ENCODE measurements around the gene CUL5. TPM values are rescaled to one million over a fixed set of nuclear protein-coding genes. Genes with fewer than 3 reads are reported as not detected.

Gene CUL5
- 34.3 TPM for total RNA-seq

DNA sequence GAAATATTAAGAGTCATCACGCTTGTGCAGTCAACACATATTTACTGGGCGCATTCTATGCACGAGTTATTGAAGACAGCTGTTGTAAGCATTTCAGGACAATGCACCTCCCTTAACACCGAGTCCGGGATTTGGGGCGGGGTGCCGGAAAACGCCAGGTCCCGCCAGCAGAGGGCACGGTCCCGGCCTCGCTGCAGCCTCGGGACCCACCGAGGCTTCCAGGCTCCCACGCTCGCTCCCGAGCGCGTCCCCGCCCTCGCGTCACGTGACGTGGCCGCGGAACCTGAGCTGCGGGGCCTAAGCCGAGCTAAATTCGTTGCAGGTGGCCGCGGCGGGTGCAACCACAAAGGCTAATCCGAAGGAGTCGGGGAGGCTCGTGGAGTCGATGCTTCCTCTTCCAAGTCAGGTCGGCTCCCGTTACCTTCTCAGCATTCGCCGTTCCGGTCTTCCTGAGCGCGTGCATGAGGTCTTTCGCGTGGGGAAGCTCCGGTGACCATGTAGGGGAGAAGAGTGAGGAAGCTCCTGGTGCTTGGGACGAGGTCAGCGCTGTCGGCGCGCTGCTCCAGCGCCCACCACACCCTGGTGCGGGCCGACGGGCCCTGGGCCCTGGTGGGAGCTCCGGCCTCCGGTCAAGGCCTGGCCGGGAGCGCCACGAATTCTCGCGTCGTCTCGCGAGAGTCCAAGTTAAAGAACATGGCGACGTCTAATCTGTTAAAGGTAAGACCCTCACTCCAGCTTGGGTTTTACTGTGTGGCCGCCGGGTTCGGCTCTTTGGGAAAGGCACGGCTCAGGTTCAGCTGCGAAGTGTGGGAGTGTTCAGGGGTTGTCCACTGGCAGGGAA lies at the start of gene CUL5:
CUL5 (plus strand) TSS at position 243 of the 841 bp plus-strand sequence; CDS start at position 694, 451 bp downstream.
- peak; percentile 93 for DNase-seq (ENCODE audit: low spot score)

DNA sequence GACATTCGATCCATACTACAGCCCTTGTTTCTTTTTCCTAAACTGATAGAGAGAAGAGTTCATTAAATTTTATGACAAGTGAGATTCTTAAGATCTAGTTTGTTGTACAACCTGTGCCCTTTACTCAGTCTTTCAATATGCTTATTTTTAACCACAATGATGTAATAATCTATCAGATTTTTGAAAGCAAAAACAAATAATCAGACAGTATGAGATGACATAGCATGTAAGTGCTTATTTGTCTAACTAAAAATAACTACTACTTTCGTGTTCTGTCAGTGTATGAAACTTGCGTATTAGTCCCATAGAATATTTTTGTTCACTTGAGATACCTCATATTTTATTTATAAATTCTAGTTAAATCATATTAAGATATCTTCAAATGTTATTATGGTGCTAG lies 47.2 kb upstream of the CUL5 start:
- no peak for DNase-seq (ENCODE audit: low spot score)

DNA sequence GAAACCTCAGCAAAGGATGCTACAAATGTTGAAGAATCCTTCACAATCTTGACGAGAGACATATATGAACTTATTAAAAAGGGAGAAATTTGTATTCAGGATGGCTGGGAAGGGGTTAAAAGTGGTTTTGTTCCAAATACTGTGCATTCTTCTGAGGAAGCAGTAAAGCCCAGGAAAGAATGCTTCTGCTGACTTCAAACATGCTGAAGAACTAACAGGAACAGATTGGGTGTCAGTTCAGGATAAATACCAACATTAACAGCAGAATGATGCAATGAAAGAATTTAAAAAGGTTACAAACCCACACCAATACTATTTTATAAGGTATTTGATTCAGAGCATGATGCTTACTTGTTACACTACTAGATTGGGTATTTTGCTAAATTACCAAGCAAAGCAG lies 46.5 kb upstream of the CUL5 start:
- no peak for DNase-seq (ENCODE audit: low spot score)

DNA sequence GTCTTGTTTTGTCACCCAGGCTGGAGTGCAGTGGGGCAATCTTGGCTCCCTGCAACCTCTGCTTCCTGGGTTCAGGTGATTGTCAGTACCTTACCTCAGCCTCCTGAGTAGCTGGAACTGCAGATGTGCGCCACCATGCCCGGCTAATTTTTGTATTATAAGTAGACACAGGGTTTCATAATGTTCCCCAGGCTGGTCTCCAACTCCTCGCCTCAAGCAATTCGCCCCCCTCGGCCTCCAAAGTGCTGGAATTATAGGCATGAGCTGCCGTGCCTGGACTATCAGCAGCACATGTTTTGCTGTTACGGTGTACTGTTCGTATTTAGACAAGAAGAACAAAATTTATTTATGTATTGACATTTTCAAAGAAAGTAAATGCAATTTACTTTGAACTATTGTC lies 45.6 kb upstream of the CUL5 start:
- no peak for DNase-seq (ENCODE audit: low spot score)

DNA sequence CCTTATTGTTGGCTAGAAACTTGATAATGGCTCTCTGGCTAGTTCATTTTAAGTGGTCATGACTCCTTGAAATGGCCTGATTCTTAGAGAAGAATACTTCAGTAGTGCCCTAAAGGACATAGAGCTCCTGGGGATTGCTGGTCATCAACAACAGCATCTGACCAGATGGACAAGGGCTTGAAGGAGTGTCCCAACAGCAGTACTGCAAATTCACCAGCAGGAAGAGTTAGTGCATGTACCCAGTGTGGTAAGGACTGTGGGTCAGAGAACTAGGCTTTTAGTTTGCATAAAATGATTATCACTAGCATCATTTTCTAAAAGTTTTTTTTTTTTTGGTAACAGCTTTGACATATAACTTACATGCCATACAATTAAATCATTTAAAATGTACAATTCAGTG lies 39.5 kb upstream of the CUL5 start:
- DNase-seq (ENCODE audit: low spot score), result no peak

DNA sequence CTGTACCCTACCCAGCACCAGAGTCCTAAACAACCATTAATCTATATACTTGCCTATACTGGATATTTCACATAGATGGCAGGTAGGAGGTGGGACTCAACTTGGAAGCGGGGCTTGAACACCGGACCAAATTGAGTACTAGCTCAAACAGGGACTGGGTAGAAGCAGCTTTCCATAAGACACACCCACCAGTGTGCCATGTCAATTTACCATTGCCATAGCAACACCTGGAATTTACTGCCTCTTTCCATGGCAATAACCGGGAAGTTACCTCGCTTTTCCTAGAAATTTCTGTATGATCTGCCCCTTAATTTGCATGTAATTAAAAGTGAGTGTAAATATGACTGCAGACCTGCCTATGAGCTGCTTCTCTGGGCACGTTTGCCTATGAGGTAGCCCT lies 38.6 kb upstream of the CUL5 start:
- no peak for DNase-seq (ENCODE audit: low spot score)

DNA sequence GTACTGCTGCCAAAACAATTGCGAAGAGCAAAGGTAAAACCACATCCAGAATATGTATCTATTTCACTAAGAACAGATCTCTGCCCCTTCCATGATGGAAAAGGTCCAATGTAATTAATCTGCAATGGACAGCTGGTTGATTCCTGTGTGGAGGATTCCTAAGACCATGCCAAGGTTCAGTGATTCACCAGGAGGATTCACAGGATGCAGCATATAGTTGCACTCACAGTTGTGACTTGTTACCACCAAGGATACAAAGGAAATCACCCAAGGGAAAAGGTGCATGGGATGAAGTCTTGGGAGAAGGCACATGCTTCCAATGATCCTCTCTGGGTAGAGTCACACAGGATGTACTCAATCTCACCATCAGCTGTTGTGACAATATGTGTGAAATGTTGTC lies 35.1 kb upstream of the CUL5 start:
- no peak for DNase-seq (ENCODE audit: low spot score)

DNA sequence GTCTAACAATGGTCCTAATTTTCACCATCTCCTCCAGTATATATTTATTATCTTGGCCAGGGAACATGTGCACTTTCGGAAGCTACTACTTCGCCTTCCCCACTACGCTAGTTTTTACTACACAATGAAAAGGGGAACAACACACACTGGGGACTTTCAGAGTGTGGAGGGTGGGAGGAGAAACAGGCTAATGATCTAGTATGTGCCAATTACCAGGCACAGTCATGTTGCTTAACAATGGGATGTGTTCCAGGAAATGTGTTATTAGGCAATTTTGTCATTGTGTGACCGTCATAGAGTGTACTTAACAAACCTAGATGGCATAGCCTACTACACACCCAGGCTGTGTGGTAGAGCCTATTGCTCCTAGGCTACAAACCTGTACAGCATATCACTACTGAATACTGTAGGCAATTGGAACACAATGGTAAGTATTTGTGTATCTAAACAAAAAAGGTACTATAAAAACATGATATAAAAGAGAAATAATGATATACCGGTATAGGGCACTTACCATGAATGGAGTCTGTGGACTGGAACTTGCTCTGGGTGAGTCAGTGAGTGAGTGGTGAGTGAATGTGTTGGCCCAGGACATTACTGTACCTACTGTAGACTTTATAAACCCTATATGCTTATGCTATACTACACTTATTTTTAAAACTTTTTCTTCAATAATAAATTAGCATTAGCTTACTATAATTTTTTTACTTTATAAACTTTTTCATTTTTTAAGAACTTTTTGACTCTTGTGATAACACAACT lies 20.1 kb upstream of the CUL5 start:
- no peak for DNase-seq (ENCODE audit: low spot score)

DNA sequence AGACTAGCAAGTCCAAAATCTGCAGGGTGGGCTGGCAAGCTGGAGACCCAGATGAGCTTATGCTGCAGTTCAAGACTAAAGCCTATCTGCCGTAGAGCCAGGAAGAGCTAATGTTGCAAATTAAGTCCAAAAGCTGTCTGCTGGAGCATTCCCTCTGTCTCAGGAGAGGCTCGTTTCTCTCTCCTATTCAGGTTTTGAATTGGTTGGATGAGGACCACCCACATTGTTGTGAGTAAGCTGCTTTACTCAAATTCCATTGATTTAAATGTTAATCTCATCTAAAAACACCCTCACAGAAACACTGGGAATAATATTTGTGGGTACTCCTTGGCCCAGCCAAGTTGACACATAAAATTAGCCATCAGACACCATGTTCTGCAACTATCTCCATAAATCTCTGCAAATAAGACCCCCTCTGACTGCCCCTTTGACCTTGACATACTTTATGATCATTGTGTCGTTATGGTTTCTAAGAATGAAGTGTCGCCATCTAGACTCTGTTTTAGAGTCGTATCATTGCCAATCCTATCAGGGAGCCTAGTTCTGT lies 16.8 kb upstream of the CUL5 start:
- no peak for DNase-seq (ENCODE audit: low spot score)

DNA sequence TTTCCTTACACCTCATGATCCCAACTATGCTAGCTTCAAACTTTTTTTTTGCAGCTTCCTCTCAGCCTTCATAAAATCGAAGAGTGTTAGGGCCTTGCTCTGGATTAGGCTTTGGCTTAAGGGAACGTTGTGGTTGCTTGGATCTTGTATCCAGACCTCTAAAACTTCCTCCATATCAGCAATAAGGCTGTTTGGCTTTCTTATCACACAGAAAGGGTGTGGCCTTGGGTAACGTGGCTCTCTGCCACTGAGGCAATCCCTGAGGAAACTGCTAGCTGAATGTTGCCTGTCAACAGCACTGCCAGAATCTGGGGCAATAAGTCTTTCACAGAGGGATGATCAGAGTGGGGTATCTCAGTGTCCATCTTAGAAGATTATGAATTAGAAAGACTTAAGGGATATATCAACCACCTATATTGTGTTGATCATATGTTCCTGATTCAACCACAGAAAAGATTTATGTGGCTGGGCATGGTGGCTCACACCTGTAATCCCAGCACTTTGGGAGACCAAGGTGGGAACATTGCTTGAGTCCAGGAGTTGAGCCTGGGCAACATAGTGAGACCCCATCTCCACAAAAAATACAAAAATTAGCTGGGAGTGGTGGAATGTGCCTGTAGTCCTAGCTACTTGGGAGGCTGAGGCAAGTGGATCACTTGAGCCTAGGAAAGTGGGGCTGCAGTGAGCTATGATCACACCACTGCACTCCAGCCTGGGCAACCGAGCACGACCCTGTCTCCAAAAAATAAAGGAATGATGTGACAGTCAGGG lies 12.5 kb upstream of the CUL5 start:
- DNase-seq (ENCODE audit: low spot score), result no peak

DNA sequence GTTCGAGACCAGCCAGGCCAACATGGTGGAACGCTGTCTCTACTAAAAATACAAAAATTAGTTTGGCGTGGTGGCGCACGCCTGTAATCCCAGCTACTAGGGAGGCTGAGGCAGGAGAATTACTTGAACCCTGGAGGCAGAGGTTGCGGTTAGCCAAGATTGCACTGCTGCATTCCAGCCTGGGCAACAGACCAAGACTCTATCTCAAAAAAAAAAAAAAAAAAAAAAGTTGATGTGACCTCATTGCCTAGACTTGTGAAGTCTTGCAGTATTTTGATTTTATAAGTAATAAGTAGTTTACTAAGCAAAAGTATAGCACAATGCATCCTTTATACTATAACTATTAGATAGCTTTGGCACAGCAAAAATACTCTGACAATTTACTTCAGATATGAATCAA lies 9.9 kb upstream of the CUL5 start:
- no peak for DNase-seq (ENCODE audit: low spot score)

DNA sequence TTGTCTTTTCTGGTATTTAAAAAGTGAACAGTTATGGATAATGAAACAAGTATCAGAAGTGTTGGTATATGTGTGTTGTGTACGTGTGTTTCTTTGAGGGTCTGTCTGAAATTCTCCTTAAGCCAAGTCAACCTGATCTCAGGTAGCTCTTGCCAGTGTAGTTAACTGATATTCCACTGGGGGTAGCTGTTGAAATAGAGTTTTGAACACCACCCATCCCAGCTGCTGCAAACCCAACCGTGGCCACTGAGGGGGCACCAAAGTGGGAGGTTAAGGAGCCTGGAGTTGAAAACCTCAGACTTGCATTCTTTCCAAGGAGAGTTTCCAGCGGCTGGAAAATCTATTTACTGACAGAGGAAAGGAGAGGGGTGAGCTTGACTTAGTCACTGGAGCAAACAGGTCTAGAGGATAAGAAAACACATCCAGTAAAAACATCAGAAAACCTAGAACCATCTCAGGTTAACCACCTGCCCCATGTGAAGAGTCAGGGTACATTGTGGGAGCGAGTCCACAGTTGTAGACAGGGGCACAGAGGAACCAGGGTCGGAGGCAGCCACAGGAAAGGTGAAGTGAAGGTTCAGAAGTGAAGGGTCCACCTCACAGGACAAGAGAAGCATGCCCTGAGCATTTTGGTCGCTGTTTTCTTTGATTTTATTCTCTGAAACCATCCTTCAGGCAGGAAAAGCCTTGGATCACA lies 8.8 kb upstream of the CUL5 start:
- DNase-seq (ENCODE audit: low spot score), result no peak

DNA sequence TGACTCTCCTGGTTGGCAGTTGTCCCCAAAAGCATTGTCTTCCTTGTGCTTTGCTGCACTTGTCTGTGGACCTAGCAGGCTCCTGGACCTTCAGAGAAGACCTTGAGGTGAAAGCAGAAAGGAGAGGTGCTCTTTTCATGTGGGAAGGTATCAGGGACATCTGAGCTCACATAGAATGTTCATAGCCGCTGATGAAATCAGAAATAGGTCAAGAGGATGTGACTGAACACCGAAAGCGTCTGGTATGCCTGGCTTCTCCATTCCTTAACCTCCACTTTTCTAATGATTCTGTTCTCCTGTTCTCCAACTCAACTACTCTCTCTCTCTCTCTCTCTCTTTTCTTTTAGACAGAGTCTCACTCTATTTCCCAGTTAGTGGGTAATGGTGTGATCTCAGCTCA lies 6.2 kb upstream of the CUL5 start:
- DNase-seq (ENCODE audit: low spot score), result no peak

DNA sequence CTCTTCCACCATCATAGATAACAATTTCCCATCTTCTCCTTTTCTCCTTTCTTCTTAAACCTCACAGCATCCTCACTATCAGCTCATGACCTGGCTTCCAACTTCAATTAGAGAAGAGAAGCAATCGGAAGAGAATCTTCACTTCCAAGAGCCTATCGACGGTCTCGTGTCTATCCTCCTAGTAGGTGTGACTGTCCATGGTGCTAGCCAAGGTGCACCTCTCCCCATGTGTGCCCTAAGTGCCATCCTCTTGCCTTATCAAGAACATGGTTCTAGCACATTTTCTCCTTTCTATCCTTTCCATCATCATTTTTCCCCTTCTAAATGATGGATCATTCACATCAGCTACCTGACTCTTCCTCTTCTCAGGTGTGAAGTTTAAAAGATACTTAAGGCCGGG lies 5.1 kb upstream of the CUL5 start:
- no peak for DNase-seq (ENCODE audit: low spot score)

DNA sequence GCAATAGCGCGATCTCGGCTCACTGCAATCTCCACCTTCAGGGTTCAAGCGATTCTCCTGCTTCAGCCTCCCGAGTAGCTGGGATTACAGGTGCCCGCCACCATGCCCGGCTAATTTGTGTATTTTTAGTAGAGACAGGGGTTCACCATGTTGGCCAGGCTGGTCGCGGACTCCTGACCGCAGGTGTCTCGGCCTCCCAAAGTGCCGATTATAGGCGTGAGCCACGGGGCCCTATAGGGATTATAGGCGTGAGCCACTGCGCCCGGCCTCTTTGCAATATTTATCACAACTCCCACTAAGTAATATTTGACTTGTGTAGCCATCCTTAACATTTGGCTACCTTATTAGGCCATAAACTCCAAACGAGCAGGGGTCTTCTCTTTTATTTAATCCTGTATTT lies 879 bp upstream of the CUL5 start:
- no peak for DNase-seq (ENCODE audit: low spot score)

DNA sequence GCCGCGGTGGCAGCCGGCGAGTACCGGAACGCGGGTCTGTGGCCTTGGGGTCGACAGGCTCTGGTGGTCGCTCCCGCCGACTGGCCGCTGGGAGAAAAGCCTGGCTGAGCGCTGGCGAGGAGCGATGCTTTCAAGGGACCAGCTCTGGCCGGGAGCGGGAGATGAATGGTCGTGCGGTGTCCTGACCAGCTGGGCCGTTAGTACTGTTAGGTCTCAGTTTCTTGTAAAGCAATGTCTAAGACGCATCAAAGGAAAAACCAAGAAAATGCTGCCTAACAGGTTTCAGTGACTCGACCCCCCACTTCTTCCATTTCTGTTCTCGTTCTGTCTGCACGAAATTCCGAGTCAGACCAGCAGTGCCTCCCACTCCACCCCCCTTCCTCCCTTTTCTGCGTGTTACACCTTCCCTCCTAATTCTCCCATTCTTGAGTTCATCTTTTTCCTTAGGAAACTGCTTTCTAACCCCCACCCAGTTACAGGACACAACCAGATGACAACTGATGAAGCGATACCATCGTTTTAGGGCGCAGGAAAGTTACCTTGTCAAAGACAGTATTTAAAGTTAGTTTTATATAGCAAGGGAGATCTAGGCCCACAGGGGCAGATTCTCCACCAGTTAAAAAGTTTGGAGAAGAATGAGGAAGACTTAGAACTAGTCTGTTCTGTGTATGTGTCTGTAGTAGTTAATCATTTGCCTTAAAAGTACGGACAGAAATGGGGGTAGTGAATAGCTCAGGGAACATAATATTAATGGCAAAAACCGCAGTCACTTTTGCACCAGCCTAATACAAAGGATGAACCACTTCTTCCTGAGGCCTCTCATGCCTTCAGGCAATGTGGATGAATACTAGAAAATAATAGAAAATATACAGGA lies 1.0 kb downstream of the CUL5 start:
- DNase-seq (ENCODE audit: low spot score), result no peak

DNA sequence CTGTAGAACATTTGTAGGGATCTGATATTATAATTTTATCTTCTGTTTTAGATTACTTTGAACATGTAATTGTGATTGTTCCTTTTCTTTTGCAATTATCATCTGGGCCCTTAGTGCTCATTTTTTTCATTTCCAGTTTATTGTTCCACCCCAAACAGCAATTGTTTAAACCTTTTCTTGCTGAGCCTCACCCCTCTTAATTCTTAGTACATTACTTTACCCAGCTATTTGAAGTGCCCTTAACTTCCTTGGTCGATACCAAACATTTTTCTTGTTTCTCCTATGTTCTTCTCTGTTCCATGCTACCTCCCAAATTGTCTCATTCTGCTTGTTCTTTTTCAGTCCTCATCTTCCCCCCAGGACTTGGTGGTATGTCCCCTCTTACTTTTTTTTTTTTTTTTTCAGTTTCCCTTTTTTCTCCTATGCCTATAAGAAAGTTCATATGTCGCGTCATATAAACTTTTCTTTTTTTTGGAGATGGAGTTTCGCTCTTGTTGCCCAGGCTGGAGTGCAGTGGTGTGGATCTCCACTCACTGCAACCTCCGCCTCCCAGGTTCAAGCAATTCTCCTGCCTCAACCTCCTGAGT lies 3.5 kb downstream of the CUL5 start:
- no peak for DNase-seq (ENCODE audit: low spot score)

DNA sequence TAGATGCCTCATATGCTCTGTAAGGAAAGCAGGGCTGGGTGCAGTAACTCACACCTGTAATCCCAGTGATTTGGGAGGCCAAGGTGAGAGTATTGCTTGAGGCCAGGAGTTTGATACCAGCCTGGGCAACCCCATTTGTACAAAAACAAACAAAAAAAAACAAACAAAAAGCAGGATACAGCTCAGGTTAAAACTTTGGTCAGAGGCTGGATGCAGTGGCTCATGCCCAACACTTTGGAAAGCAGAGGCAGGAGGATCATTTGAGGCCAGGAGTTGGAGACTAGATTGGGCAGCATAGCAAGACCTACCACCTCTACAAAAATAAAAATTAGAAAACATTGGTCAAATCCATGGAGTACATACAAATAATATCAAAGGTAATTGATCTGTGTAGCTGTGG lies 7.9 kb downstream of the CUL5 start:
- DNase-seq (ENCODE audit: low spot score), result no peak

DNA sequence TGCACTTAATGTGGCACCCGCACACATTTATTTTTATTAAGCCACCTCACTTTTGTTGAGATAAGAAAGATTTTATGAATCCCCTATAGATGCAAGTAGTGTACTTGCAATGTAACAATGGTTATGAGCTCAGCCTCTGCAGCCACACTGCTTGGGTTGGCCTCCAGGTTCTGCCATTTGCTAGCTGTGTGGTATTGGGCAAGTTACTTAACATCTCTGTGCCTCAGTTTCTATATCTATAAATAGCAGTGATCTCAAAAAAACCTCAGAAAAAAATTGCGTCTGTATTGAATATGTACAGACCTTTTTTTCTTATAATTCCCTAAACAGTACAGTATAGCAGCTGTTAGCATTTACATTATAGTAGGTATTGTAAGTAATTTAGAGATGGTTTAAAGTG lies 10.0 kb downstream of the CUL5 start:
- no peak for DNase-seq (ENCODE audit: low spot score)

DNA sequence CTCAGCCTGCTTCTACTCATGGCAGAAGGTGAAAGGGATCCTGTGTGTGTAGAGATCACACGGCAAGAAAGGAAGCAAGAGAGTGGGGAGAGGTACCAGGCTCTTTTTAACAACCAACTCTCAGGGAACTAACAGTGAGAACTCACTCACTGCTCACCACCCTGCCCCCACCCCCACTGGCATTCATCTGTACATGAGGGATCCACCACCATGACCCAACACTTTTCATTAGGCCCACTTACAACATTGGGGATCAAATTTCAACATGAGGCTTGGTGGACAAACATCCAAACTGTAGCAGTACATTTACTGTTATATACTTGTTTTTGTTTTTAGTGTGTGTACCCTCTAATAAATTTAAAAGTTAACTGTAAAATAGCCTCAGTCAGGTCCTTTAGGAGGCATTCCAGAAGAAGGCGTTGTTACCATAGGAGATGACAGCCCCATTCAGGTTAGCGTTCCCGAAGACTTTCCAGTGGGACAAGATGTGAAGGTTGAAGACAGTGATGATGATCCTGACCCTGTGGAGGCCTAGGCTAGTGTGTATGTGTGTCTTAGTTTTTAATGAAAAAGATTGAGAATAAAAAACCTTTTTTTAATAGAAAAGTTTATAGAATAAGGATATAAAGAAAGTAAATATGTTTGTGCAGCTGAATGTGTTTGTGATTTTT lies 11.3 kb downstream of the CUL5 start:
- no peak for DNase-seq (ENCODE audit: low spot score)

Measured in ureter (tissue), 1 donor.